Daoy (cell line): ENCODE data around the gene KLF4. TPM values are rescaled to one million over a fixed set of nuclear protein-coding genes. Genes with fewer than 3 reads are reported as not detected.
A peak's percentile ranks its signal among the peaks of the same experiment; 100 is the strongest.

Source experiments
- DNase-seq: peaks from one replicate; pipeline ENCODE4 v3.0.0-alpha.2; 2015; ENCODE audit warnings: low read depth
- total RNA-seq: library from RNA; depleted of rRNA; stranded (reverse); fragments of >200 nt; shearing (Covaris generic); gene quantifications from 2 replicates; pipeline ENCODE4 v1.2.3, GENCODE V29; 2014

KLF4 gene
- total RNA-seq, 1 experiment from 2014 or later = 6.5 TPM

- DNase-seq = no peak
Observed at GRCh38 chr9:107487521-107488374, 1.8 kb downstream of the KLF4 start.

- DNase-seq = no peak
Observed at GRCh38 chr9:107486674-107487520, 2.7 kb downstream of the KLF4 start.

- DNase-seq = no peak
Observed at GRCh38 chr9:107485458-107486043, 4.0 kb downstream of the KLF4 start.

- peak; percentile 73 for DNase-seq
Observed at GRCh38 chr9:107484117-107484723, 5.3 kb downstream of the KLF4 start.

GRCh38 chr9:107483666-107484065 is 5.9 kb downstream of the KLF4 start:
- no peak for DNase-seq

GRCh38 chr9:107481035-107481434 is 8.5 kb downstream of the KLF4 start:
- no peak for DNase-seq

GRCh38 chr9:107480386-107480789 is 9.2 kb downstream of the KLF4 start:
- DNase-seq = peak; percentile 64

GRCh38 chr9:107478805-107479204 is 10.8 kb downstream of the KLF4 start:
- DNase-seq = no peak

- no peak for DNase-seq
Observed at GRCh38 chr9:107474124-107474523, 15.4 kb downstream of the KLF4 start.

GRCh38 chr9:107472581-107473340 is 16.8 kb downstream of the KLF4 start:
- no peak for DNase-seq

GRCh38 chr9:107471552-107471951 is 18.0 kb downstream of the KLF4 start:
- DNase-seq = peak; percentile 20

- DNase-seq = no peak
Observed at GRCh38 chr9:107467416-107467815, 22.2 kb downstream of the KLF4 start.

GRCh38 chr9:107466826-107467225 is 22.7 kb downstream of the KLF4 start:
- DNase-seq = no peak

- peak; percentile 78 for DNase-seq
Observed at GRCh38 chr9:107465467-107466451, 23.8 kb downstream of the KLF4 start.

GRCh38 chr9:107464516-107464915 is 25.1 kb downstream of the KLF4 start:
- DNase-seq = no peak

- DNase-seq = peak; percentile 32
Observed at GRCh38 chr9:107462691-107463090, 26.9 kb downstream of the KLF4 start.

- no peak for DNase-seq
Observed at GRCh38 chr9:107460153-107461023, 29.2 kb downstream of the KLF4 start.

- no peak for DNase-seq
Observed at GRCh38 chr9:107455425-107456135, 34.0 kb downstream of the KLF4 start.
